Putamen (tissue), 1 donor: ENCODE results near the gene IGF2R.
A peak's percentile ranks its signal among the peaks of the same experiment; 100 is the strongest.
"Not testable (repeated sequence)": the region's sequence is repeated elsewhere in the genome, so short reads cannot be mapped to it uniquely, and the experiment has no call there.

ENCODE experiments used
- DNase-seq: peaks from one replicate; pipeline ENCODE4 v3.0.0-alpha.2; 2016; ENCODE audit warnings: low spot score

Gene IGF2R

GRCh38 chr6:160078883-160079685, 110.2 kb downstream of the IGF2R start:
- DNase-seq = no peak

- no peak for DNase-seq
Observed at GRCh38 chr6:160079686-160080043, 110.8 kb downstream of the IGF2R start.

GRCh38 chr6:160080097-160080496, 111.2 kb downstream of the IGF2R start:
- DNase-seq = no peak

- no peak for DNase-seq
Observed at GRCh38 chr6:160081398-160081797, 112.5 kb downstream of the IGF2R start.

GRCh38 chr6:160082627-160083026, 113.7 kb downstream of the IGF2R start:
- no peak for DNase-seq

- DNase-seq = no peak
Observed at GRCh38 chr6:160084198-160084776, 115.4 kb downstream of the IGF2R start.

GRCh38 chr6:160085226-160085625, 116.3 kb downstream of the IGF2R start:
- no peak for DNase-seq

GRCh38 chr6:160085713-160086505, 117.0 kb downstream of the IGF2R start:
- DNase-seq = no peak

GRCh38 chr6:160086754-160087153, 117.9 kb downstream of the IGF2R start:
- no peak for DNase-seq

GRCh38 chr6:160088069-160088783, 119.3 kb downstream of the IGF2R start:
- peak; percentile 47 for DNase-seq

- no peak for DNase-seq
Observed at GRCh38 chr6:160088784-160089533, 120.1 kb downstream of the IGF2R start.

GRCh38 chr6:160089534-160089897, 120.6 kb downstream of the IGF2R start:
- DNase-seq = no peak

GRCh38 chr6:160090442-160091239, 121.8 kb downstream of the IGF2R start:
- DNase-seq = not testable (repeated sequence)

- not testable (repeated sequence) for DNase-seq
Observed at GRCh38 chr6:160092176-160092575, 123.3 kb downstream of the IGF2R start.

- DNase-seq = no peak
Observed at GRCh38 chr6:160092602-160093001, 123.7 kb downstream of the IGF2R start.

GRCh38 chr6:160093061-160093460, 124.2 kb downstream of the IGF2R start:
- no peak for DNase-seq

GRCh38 chr6:160093946-160094345, 125.1 kb downstream of the IGF2R start:
- no peak for DNase-seq

GRCh38 chr6:160095146-160095845, 126.4 kb downstream of the IGF2R start:
- DNase-seq = no peak

GRCh38 chr6:160101277-160102205, 132.7 kb downstream of the IGF2R start:
- DNase-seq = no peak
